ENCODE results near the gene KLHL40.
A peak's percentile ranks its signal among the peaks of the same experiment; 100 is the strongest.

KLHL40 gene

GRCh38 chr3:42691816-42692666 lies 6.7 kb downstream of the KLHL40 start:
- DNase-seq, result no peak

- DNase-seq, result no peak
These were observed 7.6 kb downstream of the KLHL40 start for GRCh38 chr3:42692667-42693529.

- no peak for DNase-seq
These were observed 8.2 kb downstream of the KLHL40 start for GRCh38 chr3:42693530-42693930.

- no peak for DNase-seq
These were observed 9.0 kb downstream of the KLHL40 start for GRCh38 chr3:42694366-42694765.

GRCh38 chr3:42696356-42697288 lies 11.3 kb downstream of the KLHL40 start:
- no peak for DNase-seq

GRCh38 chr3:42697289-42698051 lies 12.1 kb downstream of the KLHL40 start:
- no peak for DNase-seq

- DNase-seq, result no peak
These were observed 13.0 kb downstream of the KLHL40 start for GRCh38 chr3:42698216-42698910.

GRCh38 chr3:42698911-42699230 lies 13.5 kb downstream of the KLHL40 start:
- DNase-seq, result no peak

GRCh38 chr3:42699511-42699971 lies 14.2 kb downstream of the KLHL40 start:
- DNase-seq, result no peak

- no peak for DNase-seq
These were observed 15.3 kb downstream of the KLHL40 start for GRCh38 chr3:42700366-42701288.

- DNase-seq, result peak; percentile 45
These were observed 16.2 kb downstream of the KLHL40 start for GRCh38 chr3:42701371-42702065.

GRCh38 chr3:42702066-42702951 lies 17.0 kb downstream of the KLHL40 start, which contains the start of gene HHATL:
Gene HHATL (minus strand): TSS chr3:42702798. CDS start chr3:42700826, 1,972 bp downstream.
- no peak for DNase-seq

GRCh38 chr3:42702982-42703694 lies 17.8 kb downstream of the KLHL40 start:
- DNase-seq, result no peak

GRCh38 chr3:42703695-42704025 lies 18.3 kb downstream of the KLHL40 start:
- DNase-seq, result no peak

- DNase-seq, result peak; percentile 11
These were observed 19.0 kb downstream of the KLHL40 start for GRCh38 chr3:42704136-42704841.

- DNase-seq, result no peak
These were observed 19.9 kb downstream of the KLHL40 start for GRCh38 chr3:42705058-42705767.
